Renal cortex interstitium (tissue), 3 donors: Measurements from ENCODE around the gene TMIGD2. TPM values are rescaled to one million over a fixed set of nuclear protein-coding genes. Genes with fewer than 3 reads are reported as not detected.

ENCODE experiments used
- polyA plus RNA-seq, 3 donors: library from polyadenylated mRNA; unstranded; fragments of 120-200 nt; gene quantifications; one replicate each; pipeline ENCODE4 v1.2.1, GENCODE V29; 2013; ENCODE audit not compliant: insufficient read length in 3 of 3

The TMIGD2 gene
- polyA plus RNA-seq, 3 donors: 0.22 to 0.39 (median 0.38) TPM

Other genes starting within 250 kb of the TMIGD2 start
- 10 to 100 TPM in 2 of 3 donors, 1 to 10 TPM in 1; 7.6 to 13.8 (median 10.5) TPM for gene ZBTB7A, start 235.5 kb downstream of the TMIGD2 start, polyA plus RNA-seq
- 100 to 1,000 TPM in 2 of 3 donors, 10 to 100 TPM in 1; 85.6 to 125 (median 124) TPM for gene MAP2K2, start 178.3 kb downstream of the TMIGD2 start, polyA plus RNA-seq
- 1 to 10 TPM in 1 of 3 donors, under 1 TPM in 2; 0.56 to 1.2 (median 0.95) TPM for gene CREB3L3, start 148.8 kb downstream of the TMIGD2 start, polyA plus RNA-seq
- 10 to 100 TPM; 17.1 to 28.6 (median 21.7) TPM for gene SIRT6, start 119.8 kb downstream of the TMIGD2 start, polyA plus RNA-seq
- 1 to 10 TPM in 2 of 3 donors, under 1 TPM in 1; 0.79 to 2.3 (median 1.1) TPM for gene ANKRD24, start 119.7 kb downstream of the TMIGD2 start, polyA plus RNA-seq
- gene EBI3, start 72.9 kb downstream of the TMIGD2 start, polyA plus RNA-seq: under 1 TPM; 0.36 to 0.82 (median 0.54) TPM
- 10 to 100 TPM; 19.5 to 26.6 (median 21.4) TPM for gene YJU2, start 55.3 kb downstream of the TMIGD2 start, polyA plus RNA-seq
- gene SHD, start 23.1 kb downstream of the TMIGD2 start, polyA plus RNA-seq: 1 to 10 TPM; 1.5 to 3.5 (median 3.0) TPM
- 1 to 10 TPM; 5.6 to 8.7 (median 6.9) TPM for gene FSD1, start 2.2 kb upstream of the TMIGD2 start, polyA plus RNA-seq
- gene STAP2, start 36.4 kb upstream of the TMIGD2 start, polyA plus RNA-seq: 10 to 100 TPM; 23.8 to 37.6 (median 28.7) TPM
- gene MPND, start 41.2 kb upstream of the TMIGD2 start, polyA plus RNA-seq: 10 to 100 TPM; 21.3 to 31.4 (median 26.0) TPM
- 10 to 100 TPM; 54.5 to 80.5 (median 73.3) TPM for gene SH3GL1, start 98.2 kb upstream of the TMIGD2 start, polyA plus RNA-seq
- gene CHAF1A, start 100.3 kb upstream of the TMIGD2 start, polyA plus RNA-seq: 10 to 100 TPM; 20.5 to 27.9 (median 24.2) TPM
- gene UBXN6, start 155.4 kb upstream of the TMIGD2 start, polyA plus RNA-seq: 100 to 1,000 TPM in 1 of 3 donors, 10 to 100 TPM in 2; 84.9 to 107 (median 99.6) TPM
- gene HDGFL2, start 169.9 kb upstream of the TMIGD2 start, polyA plus RNA-seq: 10 to 100 TPM; 54.9 to 90.9 (median 85.5) TPM
- gene PLIN4, start 216.1 kb upstream of the TMIGD2 start, polyA plus RNA-seq: 1 to 10 TPM in 2 of 3 donors, under 1 TPM in 1; 0.70 to 1.5 (median 1.5) TPM
- gene PLIN5, start 232.8 kb upstream of the TMIGD2 start, polyA plus RNA-seq: 1 to 10 TPM; 2.1 to 8.2 (median 3.9) TPM
- gene LRG1, start 237.6 kb upstream of the TMIGD2 start, polyA plus RNA-seq: under 1 TPM; 0.64 to 0.75 (median 0.65) TPM